Measurements from ENCODE around the gene BEAN1.

DNA sequence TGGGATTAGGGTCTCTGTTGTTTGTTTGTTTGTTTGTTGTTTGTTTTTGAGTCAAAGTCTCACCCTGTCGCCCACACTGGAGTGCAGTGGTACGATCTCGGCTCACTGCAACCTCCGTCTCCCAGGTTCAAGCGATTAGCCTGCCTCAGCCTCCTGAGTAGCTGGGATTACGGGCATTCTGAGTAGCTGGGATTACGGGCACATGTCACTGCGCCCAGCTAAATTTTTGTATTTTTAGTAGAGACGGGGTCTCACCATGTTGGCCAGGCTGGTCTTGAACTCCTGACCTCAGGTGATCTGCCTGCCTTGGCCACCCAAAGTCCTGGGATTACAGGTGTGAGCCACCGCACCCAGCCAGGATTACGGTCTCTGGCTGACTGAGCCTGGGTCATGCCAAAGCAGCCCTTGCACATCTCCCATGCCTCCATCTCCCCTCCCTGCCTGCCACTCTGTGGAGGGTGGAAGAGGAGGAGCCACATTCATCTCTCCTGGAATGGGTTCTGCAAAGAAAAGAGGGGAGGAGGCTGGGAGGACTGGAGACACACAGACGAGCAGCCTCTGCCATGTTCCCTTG is 59.2 kb downstream of the BEAN1 start:
- TF ChIP-seq CTCF (IDR thresholded peaks at IDR 0.05 in 2 of 3, conservative IDR thresholded peaks at IDR 0.05 in 1 of 3; ENCODE audit: insufficient read depth in 2 of 3, low read depth in 1 of 3, low read length in 3 of 3) (no peak), RNF2 (IDR thresholded peaks at IDR 0.05) (no peak), E2F4 (CRISPR knock-in tag; IDR thresholded peaks at IDR 0.05; ENCODE audit: low read depth) (no peak), RBM34 (IDR thresholded peaks at IDR 0.05; ENCODE audit: borderline replicate concordance, insufficient read depth, low read length) (no peak), ZNF12 (CRISPR knock-in tag; IDR thresholded peaks at IDR 0.05) (no peak), WHSC1 (IDR thresholded peaks at IDR 0.05; ENCODE audit: low read length) (no peak), PCBP2 (IDR thresholded peaks at IDR 0.05; ENCODE audit: low read depth, low read length, poor library complexity, severe bottlenecking) (no peak), E2F5 (CRISPR knock-in tag; IDR thresholded peaks at IDR 0.05) (no peak), SIN3A (IDR thresholded peaks at IDR 0.05; ENCODE audit: borderline replicate concordance in 2 of 2, control insufficient read depth in 1 of 2, low read depth in 2 of 2, low read length in 2 of 2) (no peak), PTRF (tag; IDR thresholded peaks at IDR 0.05) (no peak), CREB1 (IDR thresholded peaks at IDR 0.05) (no peak), CREB1 (CRISPR knock-in tag; IDR thresholded peaks at IDR 0.05) (no peak), RNF219 (CRISPR knock-in tag; IDR thresholded peaks at IDR 0.05) (no peak)
- TF ChIP-seq, protein P1, sequence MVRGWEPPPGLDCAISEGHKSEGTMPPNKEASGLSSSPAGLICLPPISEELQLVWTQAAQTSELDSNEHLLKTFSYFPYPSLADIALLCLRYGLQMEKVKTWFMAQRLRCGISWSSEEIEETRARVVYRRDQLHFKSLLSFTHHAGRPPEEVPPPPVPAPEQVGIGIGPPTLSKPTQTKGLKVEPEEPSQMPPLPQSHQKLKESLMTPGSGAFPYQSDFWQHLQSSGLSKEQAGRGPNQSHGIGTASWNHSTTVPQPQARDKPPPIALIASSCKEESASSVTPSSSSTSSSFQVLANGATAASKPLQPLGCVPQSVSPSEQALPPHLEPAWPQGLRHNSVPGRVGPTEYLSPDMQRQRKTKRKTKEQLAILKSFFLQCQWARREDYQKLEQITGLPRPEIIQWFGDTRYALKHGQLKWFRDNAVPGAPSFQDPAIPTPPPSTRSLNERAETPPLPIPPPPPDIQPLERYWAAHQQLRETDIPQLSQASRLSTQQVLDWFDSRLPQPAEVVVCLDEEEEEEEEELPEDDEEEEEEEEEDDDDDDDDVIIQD (CRISPR knock-in tag; IDR thresholded peaks at IDR 0.05): no peak
- TF ChIP-seq, protein P2, sequence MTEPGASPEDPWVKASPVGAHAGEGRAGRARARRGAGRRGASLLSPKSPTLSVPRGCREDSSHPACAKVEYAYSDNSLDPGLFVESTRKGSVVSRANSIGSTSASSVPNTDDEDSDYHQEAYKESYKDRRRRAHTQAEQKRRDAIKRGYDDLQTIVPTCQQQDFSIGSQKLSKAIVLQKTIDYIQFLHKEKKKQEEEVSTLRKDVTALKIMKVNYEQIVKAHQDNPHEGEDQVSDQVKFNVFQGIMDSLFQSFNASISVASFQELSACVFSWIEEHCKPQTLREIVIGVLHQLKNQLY (CRISPR knock-in tag; conservative IDR thresholded peaks at IDR 0.05): no peak

All from K562 (cell line).